SK-N-SH (cell line): ENCODE results near the gene XRCC5. TPM values are rescaled to one million over a fixed set of nuclear protein-coding genes. Genes with fewer than 3 reads are reported as not detected.

Experiments
- CTCF ChIA-PET: fragments of 300-600, 350-600 bp; formaldehyde crosslinking; extraction: SDS; loops from one replicate; lab custom pipeline; 2021; lab: Yijun Ruan, JAX
- POLR2A ChIA-PET: fragments of 350-600 bp; sonication (Branson Sonifier 250); formaldehyde crosslinking; extraction: SDS; loops from one replicate; lab custom pipeline; 2020; ENCODE audit warnings: antibody characterized with exemption, inconsistent platforms; lab: Yijun Ruan, JAX
- DNase-seq: peaks from one replicate; pipeline ENCODE4 v3.0.0; 2012
- H2AFZ ChIP-seq: fragments of 200-600 bp; sonication (generic); 2 replicates; pipeline ENCODE4 v1.8.1; 2016; ENCODE audit warnings: antibody characterized with exemption, mild to moderate bottlenecking, low read depth
- H3F3A ChIP-seq: fragments of 200-600 bp; sonication (generic); replicated peaks from 2 replicates; pipeline ENCODE3; 2016; ENCODE audit warnings: antibody characterized with exemption, mild to moderate bottlenecking; ENCODE audit not compliant: insufficient read depth
- H3K27ac ChIP-seq, 2 experiments: fragments of 200-500 bp in 1 of 2; fragments of 200-600 bp in 1 of 2; sonication (Bioruptor generic) in 1 of 2; sonication (generic), shearing (Covaris generic) in 1 of 2; 2 replicates each; pipeline versions ENCODE4 v1.5.1 to v1.6.1; 2014 to 2016; ENCODE audit warnings: low read depth in 2 of 2, inconsistent platforms in 1 of 2, low read length in 1 of 2, mild to moderate bottlenecking in 1 of 2, mixed read lengths in 1 of 2
- H3K27me3 ChIP-seq: fragments of 200-600 bp; sonication (generic), shearing (Covaris generic); 2 replicates; pipeline ENCODE4 v1.6.1; 2016; ENCODE audit warnings: mixed run types; ENCODE audit not compliant: insufficient read depth
- H3K36me3 ChIP-seq, 2 experiments: fragments of 200-500 bp in 1 of 2; fragments of 200-600 bp in 1 of 2; sonication (Bioruptor generic) in 1 of 2; sonication (generic) in 1 of 2; replicated peaks in 1 of 2; 2 replicates each; pipeline versions ENCODE3 to v1.5.1; 2014 to 2016; ENCODE audit warnings: low read length in 1 of 2, mild to moderate bottlenecking in 1 of 2; ENCODE audit not compliant: insufficient read depth in 2 of 2, control insufficient read depth in 1 of 2
- H3K4me1 ChIP-seq, 2 experiments: fragments of 200-500 bp in 1 of 2; fragments of 200-600 bp in 1 of 2; sonication (Bioruptor generic) in 1 of 2; sonication (generic), shearing (Covaris generic) in 1 of 2; 2 replicates each; pipeline versions ENCODE4 v1.5.1 to v1.6.1; 2014 to 2016; ENCODE audit warnings: low read depth in 1 of 2, low read length in 1 of 2, mixed run types in 1 of 2; ENCODE audit not compliant: insufficient read depth in 2 of 2, control insufficient read depth in 1 of 2
- H3K4me2 ChIP-seq: fragments of 200-600 bp; sonication (generic), shearing (Covaris generic); 2 replicates; pipeline ENCODE4 v1.6.1; 2017; ENCODE audit warnings: mixed run types
- H3K4me3 ChIP-seq, 2 experiments: fragments of 200-500 bp in 1 of 2; fragments of 200-600 bp in 1 of 2; sonication (Bioruptor generic) in 1 of 2; sonication (generic), shearing (Covaris generic) in 1 of 2; 2 replicates each; pipeline versions ENCODE4 v1.5.1 to v1.8.1; 2014 to 2016; ENCODE audit warnings: low read depth in 2 of 2, inconsistent platforms in 1 of 2, low read length in 1 of 2, mild to moderate bottlenecking in 1 of 2, mixed read lengths in 1 of 2, moderate library complexity in 1 of 2
- H3K79me2 ChIP-seq: fragments of 200-600 bp; sonication (generic); 2 replicates; pipeline ENCODE4 v1.8.1; 2017; ENCODE audit warnings: mild to moderate bottlenecking; ENCODE audit not compliant: insufficient read depth
- H3K9ac ChIP-seq: fragments of 200-600 bp; sonication (generic); 2 replicates; pipeline ENCODE4 v1.6.1; 2017; ENCODE audit warnings: mixed run types
- H3K9me2 ChIP-seq: fragments of 200-600 bp; sonication (generic); 2 replicates; pipeline ENCODE4 v1.6.1; 2017; ENCODE audit warnings: mixed run types
- H3K9me3 ChIP-seq: fragments of 200-600 bp; sonication (generic); 2 replicates; pipeline ENCODE4 v1.6.1; 2017; ENCODE audit warnings: mixed run types, mild to moderate bottlenecking, moderate library complexity
- H4K20me1 ChIP-seq: fragments of 200-600 bp; sonication (generic); 2 replicates; pipeline ENCODE4 v1.6.1; 2017; ENCODE audit warnings: mild to moderate bottlenecking, mixed run types; ENCODE audit not compliant: insufficient read depth
- ELF1 ChIP-seq: IDR thresholded peaks from 2 replicates; pipeline ENCODE4 v1.4.0; 2012
- EP300 ChIP-seq, 2 experiments: IDR thresholded peaks; 2 replicates each; pipeline versions ENCODE4 v1.4.0 to v1.6.1; 2012; ENCODE audit warnings: borderline replicate concordance in 1 of 2, low read depth in 1 of 2, low read length in 1 of 2
- EZH2phosphoT487 ChIP-seq: fragments of 200-600 bp; sonication (generic); IDR thresholded peaks from 2 replicates; pipeline ENCODE4 v1.6.1; 2017; ENCODE audit warnings: low read depth, mixed run types, mild to moderate bottlenecking, antibody characterized with exemption, moderate library complexity, borderline replicate concordance
- IRF3 ChIP-seq: fragments of 150-350 bp; IDR thresholded peaks from 2 replicates; pipeline ENCODE4 v1.6.1; 2016; ENCODE audit warnings: mild to moderate bottlenecking, low read depth, low read length
- JUND ChIP-seq: IDR thresholded peaks from 2 replicates; pipeline ENCODE4 v1.4.0; 2012
- MEF2A ChIP-seq: IDR thresholded peaks from 2 replicates; pipeline ENCODE4 v1.4.0; 2012; ENCODE audit warnings: low read depth, borderline replicate concordance
- PBX3 ChIP-seq: IDR thresholded peaks from 2 replicates; pipeline ENCODE4; 2012
- RAD21 ChIP-seq: IDR thresholded peaks from 2 replicates; pipeline ENCODE4 v1.6.1; 2012; ENCODE audit warnings: mild to moderate bottlenecking, low read length
- RCOR1 ChIP-seq: fragments of 150-350 bp; IDR thresholded peaks from 2 replicates; pipeline ENCODE4 v1.6.1; 2017; ENCODE audit warnings: antibody characterized with exemption, low read length
- REST ChIP-seq: IDR thresholded peaks from 2 replicates; pipeline ENCODE4 v1.6.1; 2012; ENCODE audit warnings: mild to moderate bottlenecking, low read depth, low read length, moderate library complexity
- RFX5 ChIP-seq: IDR thresholded peaks from 2 replicates; pipeline ENCODE4 v1.6.1; 2012; ENCODE audit warnings: mild to moderate bottlenecking, improper control_type of control experiment, low read length
- RXRA ChIP-seq: IDR thresholded peaks from 2 replicates; pipeline ENCODE4 v1.4.0; 2012; ENCODE audit warnings: low read depth, mild to moderate bottlenecking, borderline replicate concordance
- TAF1 ChIP-seq: IDR thresholded peaks from 2 replicates; pipeline ENCODE4 v1.6.1; 2012; ENCODE audit warnings: low read depth, mild to moderate bottlenecking, low read length, moderate library complexity, borderline replicate concordance
- TEAD4 ChIP-seq: IDR thresholded peaks from 2 replicates; pipeline ENCODE4 v1.4.0; 2012; ENCODE audit warnings: mild to moderate bottlenecking, borderline replicate concordance; ENCODE audit not compliant: insufficient read depth
- USF2 ChIP-seq: fragments of 150-350 bp; IDR thresholded peaks from 2 replicates; pipeline ENCODE4 v1.6.1; 2017; ENCODE audit warnings: antibody characterized with exemption, low read length, low read depth, borderline replicate concordance
- YY1 ChIP-seq: IDR thresholded peaks from 2 replicates; pipeline ENCODE4 v1.4.0; 2012; ENCODE audit warnings: low read depth, mild to moderate bottlenecking
- WGBS: methylation state at CpG from one replicate; pipeline ENCODE4 v1.1.6; 2017; ENCODE audit warnings: low lambda C conversion rate; 5-methylcytosine and 5-hydroxymethylcytosine counted together
- polyA plus RNA-seq, 3 experiments: library from polyadenylated mRNA; depleted of rRNA; stranded (reverse); fragments of >200 nt; gene quantifications; 2 replicates each; pipeline ENCODE4 v1.2.3, GENCODE V29; 2012

XRCC5 gene
- polyA plus RNA-seq, 1 of the 3 experiments (the other 2 are of a cell fraction), result 125 TPM

GRCh38 chr2:216148983-216149382, 39.8 kb downstream of the XRCC5 start:
- peaks cover 88 to 91% of the 10 kb centered on the region in 2 experiments for H3K36me3 ChIP-seq
- ChIA-PET POLR2A (no interaction called here), CTCF (interaction anchor here (0.7 to 2.4 kb wide), 5 partner anchors 8 to 359 kb away, joined by 3 to 9 read pairs (median 4); no protein-coding TSS in a partner anchor)
- no peak overlapping the region for H2AFZ ChIP-seq
- H3K27me3 ChIP-seq, result no peaks in the 10 kb centered on the region
- DNase-seq, result no peak
- peaks cover 86% of the 10 kb centered on the region for H3K79me2 ChIP-seq
- TF ChIP-seq JUND (no peak), REST (no peak), MEF2A (no peak)
- peak overlapping the region; percentile 0; the same call in 1 of the 2 replicates for H3K9ac ChIP-seq
- H3K9me2 ChIP-seq, result no peaks in the 10 kb centered on the region
- H4K20me1 ChIP-seq, result peaks cover 18% of the 10 kb centered on the region
- 94% methylated on average over 4 of the region's 4 CpGs for WGBS
- H3K4me1 ChIP-seq, result 0 out of 4 replicates have a peak, but pooled peaks cover 0 to 9% of the 10 kb centered on the region in 2 experiments
- no peaks in the 10 kb centered on the region for H3K9me3 ChIP-seq
- H3K27ac ChIP-seq, result 0 out of 4 replicates have a peak overlapping the region, but pooled peaks of 1 of the 2 experiments have one; percentile 16
- H3K4me2 ChIP-seq, result no peak overlapping the region
- H3K4me3 ChIP-seq, result no peak overlapping the region
- H3F3A ChIP-seq, result peaks cover 19% of the 10 kb centered on the region

GRCh38 chr2:216149741-216150140, 40.6 kb downstream of the XRCC5 start:
- Histone ChIP-seq H3K36me3 (peaks cover 88 to 91% of the 10 kb centered on the region in 2 experiments), H2AFZ (no peak overlapping the region)
- DNase-seq, result no peak

More at GRCh38 chr2:216149741-216150140, 40.6 kb downstream of the XRCC5 start:
- 0 out of 2 replicates have a peak overlapping the region, but pooled peaks have one; percentile 0 for H3K9ac ChIP-seq
- H3K4me3 ChIP-seq, result no peak overlapping the region
- 0 out of 4 replicates have a peak, but pooled peaks cover 0 to 9% of the 10 kb centered on the region in 2 experiments for H3K4me1 ChIP-seq
- peaks cover 18% of the 10 kb centered on the region for H4K20me1 ChIP-seq
- H3K79me2 ChIP-seq, result peaks cover 86% of the 10 kb centered on the region
- peaks cover 19% of the 10 kb centered on the region for H3F3A ChIP-seq
- no peaks in the 10 kb centered on the region for H3K9me2 ChIP-seq
- WGBS, result 70% methylated on average over 5 of the region's 5 CpGs
- no peaks in the 10 kb centered on the region for H3K9me3 ChIP-seq
- ChIA-PET CTCF (interaction anchor here (0.9 to 2.4 kb wide), 5 partner anchors 9 to 86 kb away, joined by 3 to 9 read pairs (median 4); no protein-coding TSS in a partner anchor), POLR2A (no interaction called here)
- H3K27me3 ChIP-seq, result no peaks in the 10 kb centered on the region
- H3K27ac ChIP-seq, result peak overlapping the region in 1 of 2 experiments; percentile 16; a peak in 1 of 4 replicates
- H3K4me2 ChIP-seq, result no peak overlapping the region
- no peak for TF ChIP-seq USF2
- no peak for TF ChIP-seq ELF1
- no peak for TF ChIP-seq RXRA
- no peak for TF ChIP-seq MEF2A
- no peak for TF ChIP-seq RCOR1
- no peak for TF ChIP-seq PBX3
- no peak for TF ChIP-seq RFX5
- no peak for TF ChIP-seq TAF1
- no peak for TF ChIP-seq TEAD4
- TF ChIP-seq EZH2phosphoT487, result no peak
- TF ChIP-seq EP300 (IDR thresholded peaks at IDR 0.05; ENCODE audit: borderline replicate concordance in 1 of 2, low read depth in 1 of 2, low read length in 1 of 2), result no peak
- no peak for TF ChIP-seq IRF3
- TF ChIP-seq YY1, result no peak
- no peak for TF ChIP-seq RAD21
